Measurements from ENCODE around the gene NFATC3.

The NFATC3 gene

DNA sequence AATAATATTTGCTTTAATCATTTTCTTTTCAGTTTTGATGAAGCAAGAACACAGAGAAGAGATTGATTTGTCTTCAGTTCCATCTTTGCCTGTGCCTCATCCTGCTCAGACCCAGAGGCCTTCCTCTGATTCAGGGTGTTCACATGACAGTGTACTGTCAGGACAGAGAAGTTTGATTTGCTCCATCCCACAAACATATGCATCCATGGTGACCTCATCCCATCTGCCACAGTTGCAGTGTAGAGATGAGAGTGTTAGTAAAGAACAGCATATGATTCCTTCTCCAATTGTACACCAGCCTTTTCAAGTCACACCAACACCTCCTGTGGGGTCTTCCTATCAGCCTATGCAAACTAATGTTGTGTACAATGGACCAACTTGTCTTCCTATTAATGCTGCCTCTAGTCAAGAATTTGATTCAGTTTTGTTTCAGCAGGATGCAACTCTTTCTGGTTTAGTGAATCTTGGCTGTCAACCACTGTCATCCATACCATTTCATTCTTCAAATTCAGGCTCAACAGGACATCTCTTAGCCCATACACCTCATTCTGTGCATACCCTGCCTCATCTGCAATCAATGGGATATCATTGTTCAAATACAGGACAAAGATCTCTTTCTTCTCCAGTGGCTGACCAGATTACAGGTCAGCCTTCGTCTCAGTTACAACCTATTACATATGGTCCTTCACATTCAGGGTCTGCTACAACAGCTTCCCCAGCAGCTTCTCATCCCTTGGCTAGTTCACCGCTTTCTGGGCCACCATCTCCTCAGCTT, 105.8 kb downstream of the NFATC3 start:
- DNase-seq, result no peak

DNA sequence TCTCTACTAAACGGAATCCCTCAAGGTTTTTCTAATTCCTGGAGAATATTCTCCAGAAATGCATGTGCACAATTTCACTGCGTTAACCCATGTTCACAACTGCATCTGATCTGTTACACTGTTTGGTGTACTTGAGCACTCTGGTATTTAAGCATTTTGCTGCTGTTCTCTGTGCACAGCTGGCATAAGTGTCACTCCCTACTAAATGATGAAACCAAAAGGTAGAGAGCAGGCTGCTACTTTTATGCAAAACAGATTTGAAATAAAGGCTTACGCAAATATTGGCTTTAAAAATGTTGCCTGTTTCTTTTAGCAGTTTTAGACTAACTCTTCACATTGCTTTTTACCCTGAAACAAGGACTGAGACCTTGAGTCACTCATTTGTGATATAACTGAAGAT, 109.1 kb downstream of the NFATC3 start:
- no peak for DNase-seq

DNA sequence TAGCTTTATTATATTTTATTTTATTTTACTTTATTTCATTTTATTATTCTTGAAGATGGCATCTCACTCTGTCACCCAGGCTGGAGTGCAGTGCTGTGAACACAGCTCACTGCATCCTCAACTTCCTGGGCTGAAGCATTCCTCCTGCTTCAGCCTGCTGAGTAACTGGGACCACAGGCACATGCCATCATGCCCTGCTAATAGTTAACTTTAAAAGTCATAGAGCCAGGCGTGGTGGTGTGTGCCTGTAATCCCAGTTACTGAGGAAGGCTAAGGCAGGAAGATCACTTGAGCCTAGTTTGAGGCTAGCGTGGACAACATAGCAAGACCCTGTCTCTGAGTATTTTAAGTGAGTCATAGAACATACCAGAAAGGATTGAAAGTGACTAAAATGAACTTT, 112.1 kb downstream of the NFATC3 start:
- DNase-seq, result no peak

DNA sequence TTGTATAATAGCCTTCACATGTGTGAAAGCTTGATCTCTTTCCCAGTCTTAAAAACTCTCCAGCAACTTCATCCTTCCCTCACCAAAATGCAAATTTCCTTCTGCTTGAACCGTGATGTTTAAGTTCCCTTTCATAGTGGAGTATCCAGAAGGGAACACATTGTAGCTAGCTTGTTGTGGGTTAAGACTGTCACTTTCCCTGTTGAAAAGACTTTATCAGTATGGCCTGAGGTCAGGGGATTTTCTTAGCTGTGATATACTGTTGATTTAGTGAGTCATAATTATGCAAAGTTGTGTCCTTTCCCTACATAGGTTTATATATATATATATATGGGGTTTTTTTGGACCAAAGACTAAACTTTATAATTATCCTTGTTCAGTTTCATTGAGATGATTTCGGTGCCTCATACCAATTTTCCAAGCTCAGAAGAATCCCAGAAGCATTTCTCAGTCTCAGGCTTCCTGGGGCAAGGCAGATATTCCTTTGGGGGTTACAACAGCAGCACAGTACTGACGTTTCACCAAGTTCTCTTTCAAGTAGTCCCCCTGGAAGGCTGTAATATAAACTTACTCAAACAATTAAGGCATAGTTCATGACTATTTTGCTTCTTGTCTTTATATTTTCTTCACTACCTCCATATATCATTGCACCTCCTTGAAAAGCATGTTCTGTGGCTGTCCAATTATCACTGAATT, 115.1 kb downstream of the NFATC3 start:
- no peak for DNase-seq

DNA sequence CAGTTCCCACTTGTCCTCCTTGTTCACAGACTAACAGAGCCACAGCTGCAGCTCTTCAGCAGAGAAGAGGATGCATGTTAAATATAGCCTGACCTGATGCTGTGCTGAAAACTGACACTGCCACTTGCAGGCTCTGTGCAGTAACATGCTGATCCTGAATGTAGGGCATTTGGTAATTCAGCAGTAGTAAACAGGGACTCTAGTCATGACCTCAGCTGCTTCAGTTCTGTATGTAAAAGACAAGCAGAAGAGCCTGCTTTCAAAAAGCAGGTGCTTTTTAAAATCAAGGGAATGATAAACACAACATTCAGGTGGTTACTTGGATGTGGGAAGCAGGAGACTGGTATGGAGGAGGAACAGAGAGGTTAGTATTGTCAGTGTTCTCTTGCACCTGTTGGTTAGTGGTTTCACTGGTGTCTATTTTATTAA, 116.9 kb downstream of the NFATC3 start:
- no peak for DNase-seq

DNA sequence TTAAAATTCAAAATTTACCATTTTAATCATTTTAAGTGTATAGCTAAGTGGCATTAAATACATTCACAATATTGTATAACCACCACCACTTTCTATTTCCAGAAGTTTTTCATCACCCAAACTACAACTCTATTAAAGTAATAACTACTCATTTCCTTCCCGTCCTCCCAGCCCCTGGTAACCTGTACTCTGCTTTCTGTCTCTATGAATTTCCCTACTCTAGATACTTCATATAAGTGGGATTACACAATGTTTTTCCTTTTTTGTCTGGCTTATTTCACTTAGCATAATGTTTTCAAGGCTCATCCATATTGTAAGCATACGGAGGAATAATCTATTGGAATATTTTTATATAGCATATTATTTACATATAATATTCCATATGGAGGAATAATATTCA, 121.1 kb downstream of the NFATC3 start:
- DNase-seq, result no peak

DNA sequence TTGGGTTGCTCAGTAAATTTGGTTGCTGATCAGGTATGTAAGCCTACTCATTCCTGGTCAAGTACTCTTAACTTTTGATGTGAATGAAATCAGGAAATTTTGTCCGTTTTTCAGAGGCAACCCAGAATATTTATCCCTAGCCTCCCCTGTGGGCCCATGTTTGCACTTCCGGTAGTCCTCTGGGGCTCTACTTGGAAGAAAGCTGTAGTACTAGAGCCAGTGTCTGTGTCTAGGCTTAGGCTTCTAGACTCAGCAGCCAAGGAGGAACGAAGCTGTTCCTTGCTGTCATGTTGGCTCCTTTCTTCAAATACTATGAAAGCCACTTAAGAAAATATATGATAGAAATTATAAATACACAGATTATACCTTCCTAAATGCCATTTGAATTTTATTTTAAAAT, 129.6 kb downstream of the NFATC3 start:
- DNase-seq, result no peak

DNA sequence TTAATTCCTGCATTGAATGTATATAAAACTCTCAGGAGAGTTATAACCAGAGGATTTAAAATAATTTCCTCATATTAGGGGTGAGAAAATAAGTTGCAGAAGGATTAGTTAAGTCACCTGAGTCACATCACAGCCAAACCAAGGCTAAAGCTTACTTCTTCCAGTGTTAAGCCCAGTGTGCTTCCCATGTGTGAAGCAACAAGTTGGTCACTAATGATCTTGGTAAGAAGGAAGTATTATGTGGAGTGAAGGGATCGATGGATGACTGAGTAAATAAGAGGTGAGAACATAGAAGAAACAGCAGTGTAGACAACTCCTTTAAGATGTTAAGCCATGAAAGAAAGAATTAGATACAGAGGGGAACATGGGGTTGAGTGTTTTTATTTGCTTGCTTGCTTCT, 130.1 kb downstream of the NFATC3 start:
- no peak for DNase-seq

DNA sequence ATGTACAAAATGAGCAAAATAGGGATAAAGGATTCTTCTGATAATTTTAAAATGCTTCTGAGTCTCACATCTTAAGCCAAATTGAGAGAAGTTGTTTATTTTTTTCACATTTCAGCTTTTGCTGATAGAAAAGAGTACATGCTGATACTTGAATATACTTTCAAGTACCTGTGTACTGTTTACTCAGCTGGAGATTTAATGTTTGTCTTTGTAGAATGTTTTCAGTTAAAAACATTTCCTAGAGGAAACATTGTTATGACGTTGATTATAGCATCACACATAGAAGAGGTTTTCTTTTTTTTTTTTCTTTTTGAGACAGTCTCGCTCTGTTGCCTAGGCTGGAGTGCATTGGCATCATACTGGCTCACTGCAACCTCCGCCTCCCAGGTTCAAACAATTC, 131.1 kb downstream of the NFATC3 start:
- no peak for DNase-seq

DNA sequence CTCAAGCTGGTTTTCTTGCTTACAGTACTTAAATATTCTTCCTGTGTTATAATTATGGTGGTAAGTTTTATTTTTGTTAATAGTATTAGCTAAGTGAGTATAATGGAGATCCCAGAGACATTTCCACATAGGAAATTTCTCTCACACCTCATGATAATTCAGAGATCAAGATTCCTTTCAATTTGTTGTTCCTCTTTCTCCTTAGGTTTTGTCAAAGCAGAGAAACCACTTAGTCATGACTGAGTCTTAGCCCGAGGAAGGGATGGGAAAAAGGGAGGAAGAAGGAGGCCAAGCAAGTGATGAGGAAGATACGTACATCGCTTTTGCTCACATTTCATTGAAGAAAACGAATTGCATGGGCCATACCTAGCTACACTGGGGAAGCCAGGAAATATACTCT, 132.3 kb downstream of the NFATC3 start:
- DNase-seq, result no peak

DNA sequence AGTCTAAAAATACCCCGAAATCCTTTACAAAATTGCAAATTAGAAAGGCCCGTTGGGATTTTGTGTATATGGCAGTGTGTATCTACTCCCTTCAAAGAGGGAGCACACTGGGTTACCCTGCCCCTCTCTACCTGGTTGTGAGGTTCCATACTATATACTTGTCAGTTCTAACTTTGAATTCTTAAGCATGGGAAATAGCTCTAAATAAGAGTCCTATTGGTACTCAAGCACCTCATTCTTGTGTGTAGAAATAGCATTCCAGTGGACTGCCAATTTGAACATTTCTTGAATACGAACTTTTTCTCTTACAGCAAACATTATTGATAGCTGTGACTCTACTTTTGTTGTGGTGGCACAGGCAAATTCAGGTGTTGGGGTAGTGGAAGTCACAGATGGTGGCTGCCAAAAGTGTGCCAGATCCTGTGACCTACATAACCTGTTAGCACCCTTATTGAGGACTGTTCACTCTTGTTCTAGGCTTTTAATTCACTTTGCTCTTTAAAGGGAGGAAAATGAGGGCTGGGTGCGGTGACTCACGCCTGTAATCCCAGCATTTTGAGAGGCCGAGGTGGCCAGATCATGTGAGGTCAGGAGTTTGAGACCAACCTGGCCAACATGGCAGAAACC, 134.7 kb downstream of the NFATC3 start:
- DNase-seq, result no peak

DNA sequence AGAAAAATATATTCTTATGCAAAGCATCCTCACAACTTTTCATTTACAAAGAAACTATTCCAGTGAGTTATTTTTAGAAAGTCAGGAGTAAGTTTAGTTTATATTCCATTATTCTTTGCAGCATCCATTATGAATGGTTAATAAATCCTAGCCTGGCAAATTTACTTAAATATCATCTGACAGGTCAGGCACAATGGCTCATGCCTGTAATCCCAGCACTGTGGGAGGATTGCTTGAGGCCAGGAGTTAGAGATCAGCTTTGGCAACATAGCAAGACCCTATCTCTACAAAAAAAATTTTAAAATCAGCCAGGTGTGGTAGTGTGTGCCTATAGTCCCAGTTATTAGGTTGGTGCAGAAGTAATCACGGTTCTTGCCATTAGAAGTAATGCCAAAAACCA, 137.9 kb downstream of the NFATC3 start:
- no peak for DNase-seq

DNA sequence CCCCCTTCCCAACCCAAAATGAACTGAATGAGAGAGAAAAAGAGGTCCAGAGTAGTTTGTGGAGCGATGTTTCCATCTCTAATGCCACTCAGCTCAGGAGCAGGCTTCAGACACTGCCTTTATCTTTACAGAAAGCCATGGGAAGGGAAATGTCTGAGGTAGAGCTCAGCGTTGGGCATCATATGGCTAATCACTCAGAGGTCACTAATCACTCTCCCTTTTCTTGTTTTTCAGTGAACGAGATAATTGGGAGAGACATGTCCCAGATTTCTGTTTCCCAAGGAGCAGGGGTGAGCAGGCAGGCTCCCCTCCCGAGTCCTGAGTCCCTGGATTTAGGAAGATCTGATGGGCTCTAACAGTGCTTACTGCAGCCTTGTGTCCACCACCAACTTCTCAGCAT, 140.9 kb downstream of the NFATC3 start:
- DNase-seq, result no peak

DNA sequence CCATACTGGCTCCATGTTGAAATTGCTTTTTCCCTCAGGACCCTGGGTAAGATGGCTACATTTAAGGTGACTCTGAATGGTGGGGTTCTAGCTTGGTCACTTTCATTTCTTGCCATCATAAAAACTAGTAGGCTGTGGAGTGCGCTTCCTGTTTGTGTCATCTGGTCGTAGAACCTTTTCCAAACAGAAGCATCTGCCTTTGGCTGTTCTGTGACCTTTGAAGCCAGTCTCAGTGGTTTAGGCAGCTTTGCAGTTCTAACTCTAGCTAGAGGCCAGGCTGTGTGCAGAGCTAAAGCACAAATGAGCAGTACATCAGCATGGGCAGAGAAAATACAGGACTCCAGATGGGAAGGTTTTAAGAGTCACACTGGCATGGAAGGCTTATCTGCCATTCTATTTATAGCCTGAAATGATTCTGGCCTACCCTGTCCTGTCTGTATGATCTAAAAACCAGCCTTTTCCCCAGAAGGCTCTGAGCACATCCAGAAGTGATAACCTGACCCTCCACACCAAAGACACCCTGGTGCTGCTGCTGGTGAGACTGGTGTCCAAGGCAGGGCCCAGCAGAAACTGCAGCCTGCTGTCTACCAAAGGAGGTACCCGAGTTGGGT, 142.1 kb downstream of the NFATC3 start:
- no peak for DNase-seq

DNA sequence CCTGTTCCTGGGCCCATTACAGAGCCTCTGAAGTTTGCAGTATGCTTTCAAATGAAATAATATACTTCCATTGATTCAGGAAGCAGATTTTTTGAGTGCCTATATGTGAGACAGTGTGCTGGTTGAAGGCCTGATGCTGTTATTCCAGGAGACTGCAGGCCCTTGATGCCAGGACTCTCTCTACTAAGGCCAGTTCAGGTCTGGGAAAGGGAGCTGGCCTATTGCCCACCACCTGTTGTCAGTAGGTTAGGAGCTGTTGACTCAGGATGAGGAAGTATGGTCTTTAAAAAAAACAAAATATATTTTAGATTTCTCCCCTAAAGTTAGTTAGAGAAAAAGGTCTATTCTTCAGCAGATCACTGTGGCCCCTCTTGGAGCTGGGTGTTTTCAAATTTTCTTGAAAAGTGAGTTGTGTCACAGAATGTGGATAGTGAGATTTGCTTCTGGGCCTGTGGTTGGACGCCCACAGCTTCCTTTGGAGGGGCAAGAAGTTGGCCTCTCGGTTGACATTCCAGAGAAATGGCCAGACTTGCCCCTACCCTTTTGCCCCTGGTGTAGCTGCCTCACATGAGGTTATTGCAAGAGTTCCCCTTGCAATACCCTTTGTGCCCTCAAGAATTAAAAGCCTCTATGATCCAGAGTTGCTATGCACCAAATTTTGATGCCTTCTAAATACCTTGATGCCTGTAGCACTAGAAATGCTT, 142.8 kb downstream of the NFATC3 start:
- no peak for DNase-seq

DNA sequence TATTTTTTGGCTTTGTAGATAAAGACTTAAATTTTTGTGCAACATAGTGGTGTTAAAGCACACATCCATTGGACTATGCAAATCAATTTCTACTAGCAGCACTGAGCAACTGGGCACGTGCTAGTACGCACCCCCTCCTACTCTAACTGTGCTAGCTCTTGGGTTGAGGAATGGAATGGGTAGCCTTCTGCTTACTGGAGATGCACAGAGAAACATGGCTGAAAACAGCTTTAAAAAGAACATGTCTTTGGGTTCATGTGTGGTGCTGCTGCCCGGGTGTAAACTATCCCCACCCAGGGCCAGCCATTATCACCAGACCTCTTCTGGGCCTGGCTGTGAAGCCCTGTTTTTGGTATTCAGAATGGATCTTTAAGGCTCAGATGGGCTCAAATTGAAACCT, 143.5 kb downstream of the NFATC3 start:
- no peak for DNase-seq

DNA sequence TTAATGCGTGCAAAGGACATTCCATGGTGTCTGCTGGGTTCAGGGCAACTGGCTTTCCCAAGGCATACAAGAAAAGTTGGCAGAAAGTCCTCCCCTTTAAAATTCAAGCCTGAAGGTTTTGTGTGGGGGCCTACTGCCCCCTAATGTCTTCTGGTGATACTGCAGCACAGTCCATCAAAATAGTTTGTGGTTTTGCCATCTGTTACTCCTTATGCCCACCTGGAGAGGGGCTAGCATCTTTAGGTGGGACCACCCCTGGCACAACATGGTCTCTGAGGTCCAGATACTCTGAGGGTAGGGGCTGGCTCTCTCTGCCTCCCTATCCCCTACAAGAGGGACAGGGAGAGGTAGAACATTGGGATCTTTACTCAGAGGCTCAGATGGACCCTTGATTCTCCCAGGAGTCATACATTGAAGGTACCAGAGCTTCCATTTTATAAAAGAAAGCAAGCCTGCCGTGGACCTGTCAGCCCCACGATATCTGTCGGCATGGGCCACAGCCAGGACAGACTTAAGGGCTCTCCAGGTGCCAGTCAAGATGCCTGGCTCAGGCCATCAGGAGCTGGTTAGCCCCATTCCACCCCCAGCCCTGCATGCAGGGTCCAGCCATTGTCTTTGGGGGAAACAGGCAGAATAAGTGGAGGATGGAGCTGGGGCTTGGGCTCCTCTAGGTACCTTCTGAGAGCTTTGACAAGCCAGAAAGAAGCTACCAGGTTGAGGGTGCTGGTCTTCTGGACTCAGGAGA, 144.4 kb downstream of the NFATC3 start:
- DNase-seq, result peak; percentile 66

DNA sequence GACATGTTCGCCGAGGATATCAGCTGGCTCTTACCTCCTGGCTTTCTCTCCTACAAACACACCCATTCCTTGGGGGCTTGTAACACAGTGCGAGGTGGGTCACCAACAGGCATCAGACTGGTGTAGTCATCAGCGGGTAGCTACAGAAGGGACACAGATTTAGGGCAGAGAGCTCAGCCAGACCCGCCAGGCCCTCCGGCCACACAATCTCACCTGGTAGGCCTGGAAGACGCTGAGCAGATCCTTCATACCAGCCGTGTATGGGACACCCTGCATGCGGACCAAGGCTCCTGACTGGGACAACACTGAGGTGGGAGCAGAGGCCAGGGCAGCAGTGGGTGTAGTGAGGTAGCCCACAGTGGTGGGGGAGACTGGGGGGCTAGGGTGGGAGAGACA, 145.0 kb downstream of the NFATC3 start:
- no peak for DNase-seq

DNA sequence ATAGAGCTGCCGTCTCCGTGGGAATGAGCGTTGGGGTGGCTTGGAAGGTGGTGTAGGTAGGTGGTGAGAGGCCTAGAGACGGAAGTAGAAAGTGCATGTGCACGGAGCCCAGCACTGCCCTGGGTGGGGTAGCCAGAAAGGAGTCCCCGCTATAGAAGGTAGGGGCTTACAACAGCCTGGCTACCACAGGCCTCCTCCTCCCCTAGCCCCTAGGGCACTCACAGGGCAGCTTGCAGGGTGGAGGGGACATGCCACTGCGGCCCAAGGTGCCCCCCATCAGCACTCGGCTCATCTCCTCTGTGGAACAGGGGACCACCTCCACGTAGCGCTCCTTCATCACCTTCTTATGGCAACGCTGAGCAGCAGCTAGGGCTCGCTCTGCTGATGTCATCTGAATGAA, 145.8 kb downstream of the NFATC3 start:
- DNase-seq, result no peak

DNA sequence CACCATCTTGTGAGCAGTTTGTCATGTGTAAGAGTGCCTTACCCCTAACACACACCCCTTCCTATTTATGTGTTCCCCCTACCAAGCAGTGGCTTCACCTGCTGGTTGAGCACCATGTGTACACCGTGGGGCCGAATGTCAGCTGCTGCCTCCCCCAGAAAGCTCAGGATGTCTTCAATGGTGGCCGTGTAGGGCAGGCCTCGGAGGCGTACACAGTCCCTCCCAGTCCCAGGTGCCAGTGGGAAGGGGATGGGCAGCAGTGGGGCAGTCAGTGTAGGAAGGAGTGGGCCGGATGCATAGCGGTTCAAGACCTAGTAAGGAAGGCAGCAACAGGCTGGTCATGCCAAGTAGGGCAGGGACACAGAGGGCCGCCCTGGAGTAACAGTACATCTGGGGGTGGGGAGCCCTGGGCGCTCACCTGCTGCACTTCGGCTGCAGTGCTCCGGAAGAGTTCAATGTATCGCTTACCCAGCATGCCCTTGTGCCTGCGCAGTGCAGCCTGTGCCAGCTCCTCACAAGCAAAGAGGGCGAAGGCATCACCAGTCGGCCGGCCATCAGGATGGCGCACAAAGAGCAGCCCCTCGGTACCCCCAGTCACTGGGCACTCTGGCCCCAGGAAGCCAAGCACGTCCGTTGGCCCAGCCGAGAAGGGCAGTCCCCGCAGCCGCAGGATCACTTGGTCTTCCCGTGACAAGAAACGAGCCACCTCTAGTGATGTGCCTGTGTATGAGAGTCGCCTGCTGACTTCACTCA, 146.4 kb downstream of the NFATC3 start:
- DNase-seq, result no peak

DNA sequence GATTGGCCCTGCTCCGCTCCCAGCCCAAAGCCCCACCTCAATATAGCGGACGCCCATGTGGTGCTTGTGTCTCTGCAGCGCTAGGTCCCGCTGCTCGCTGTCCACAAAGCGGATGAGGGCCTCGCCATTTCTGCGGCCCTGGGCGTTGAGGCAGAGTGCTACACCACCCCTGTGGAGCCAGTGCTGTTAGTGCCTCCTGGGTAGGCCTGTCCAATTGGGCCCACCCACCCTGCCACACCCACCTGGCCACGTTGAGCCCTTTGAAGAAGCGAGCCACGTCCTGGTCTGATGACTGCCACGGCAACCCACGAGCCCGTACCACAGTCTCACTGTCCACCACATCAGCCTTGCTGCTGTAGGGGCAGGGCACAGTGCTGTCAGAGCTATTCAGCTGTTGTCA, 147.2 kb downstream of the NFATC3 start:
- DNase-seq, result no peak

All from CD4-positive, alpha-beta T cell treated with Interleukin-10 for 1 hour (primary cell).